HFFc6 (cell line): Measurements from ENCODE around the gene NTM. TPM values are rescaled to one million over a fixed set of nuclear protein-coding genes. Genes with fewer than 3 reads are reported as not detected.

Source experiments
- DNase-seq: peaks from one replicate; pipeline ENCODE4 v3.0.0-alpha.2; 2018
- H3K27ac Mint-ChIP-seq: 2 replicates; pipeline ENCODE4 v1.8.0; 2020; ENCODE audit warnings: mild to moderate bottlenecking, mixed read lengths
- H3K27me3 Mint-ChIP-seq: 2 replicates; pipeline ENCODE4 v1.8.0; 2021; ENCODE audit warnings: mild to moderate bottlenecking, moderate library complexity, mixed read lengths; ENCODE audit not compliant: insufficient read depth
- H3K36me3 Mint-ChIP-seq: 2 replicates; pipeline ENCODE4 v1.8.0; 2021; ENCODE audit warnings: low read depth, mixed read lengths
- H3K4me1 Mint-ChIP-seq: 2 replicates; pipeline ENCODE4 v1.8.0; 2020; ENCODE audit warnings: low read depth, mixed read lengths
- H3K4me3 Mint-ChIP-seq: 2 replicates; pipeline ENCODE4 v1.8.0; 2020; ENCODE audit warnings: mild to moderate bottlenecking, moderate library complexity, mixed read lengths
- H3K9me3 Mint-ChIP-seq: 2 replicates; pipeline ENCODE4 v1.8.0; 2020; ENCODE audit warnings: mild to moderate bottlenecking, mixed read lengths
- total RNA-seq, 6 experiments: library from RNA; stranded (reverse); fragmentation: NEBNext Ultra II Directional; extraction: Animal tissue kit (Norgen Biotek cat#: 25700); gene quantifications; 2 replicates in 1 of 6; 3 replicates in 5 of 6; pipeline ENCODE4 v1.2.3, GENCODE V29; 2021
- TF ChIP-seq, protein P1 (sequence below): fragments of 200-600 bp; sonication (generic); IDR thresholded peaks from 2 replicates; pipeline ENCODE4 v1.5.0; 2021; ENCODE audit warnings: antibody characterized with exemption, mild to moderate bottlenecking

The NTM gene
- total RNA-seq, 6 experiments from 2014 or later: 18.3 to 23.6 (median 21.7) TPM

DNA sequence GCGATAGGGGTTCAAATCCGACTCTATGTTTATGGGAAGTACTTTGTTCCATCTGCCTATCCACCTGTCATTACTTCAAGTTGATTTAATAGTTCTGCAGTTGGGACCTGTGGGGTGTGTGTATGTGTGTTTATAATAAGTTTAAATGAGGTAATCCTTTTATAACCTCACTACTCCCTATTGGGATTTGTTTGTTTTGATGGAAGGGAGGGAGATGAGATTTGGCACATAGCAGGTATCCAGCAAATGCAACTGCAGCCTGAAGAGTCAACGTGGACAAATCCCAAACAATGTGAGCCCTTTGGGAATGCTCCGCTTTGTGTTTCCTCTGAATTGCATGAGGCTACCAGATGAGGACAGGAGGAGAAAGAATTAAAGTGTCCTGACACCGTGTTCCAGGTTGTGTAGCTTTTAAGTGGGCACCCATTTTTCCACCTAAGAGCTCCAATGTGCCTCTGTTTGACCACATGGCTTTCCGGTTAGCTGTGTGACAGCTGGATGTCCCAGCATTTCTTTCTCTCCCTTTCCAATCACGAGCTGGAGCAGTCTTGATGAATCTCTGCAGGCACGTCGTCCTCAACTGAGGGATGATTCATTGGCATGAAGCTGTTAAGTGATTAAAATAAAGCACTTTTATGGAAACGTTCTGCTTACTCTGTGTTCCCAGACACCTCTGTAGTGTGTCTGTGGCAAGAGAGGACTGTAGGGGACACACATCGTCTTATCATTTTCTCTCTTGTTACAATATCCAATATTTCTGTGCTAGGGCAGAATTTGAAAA lies 610.7 kb downstream of the NTM start:
- no peaks in the 10 kb centered on the region for H3K36me3 Mint-ChIP-seq
- TF ChIP-seq, protein P1, sequence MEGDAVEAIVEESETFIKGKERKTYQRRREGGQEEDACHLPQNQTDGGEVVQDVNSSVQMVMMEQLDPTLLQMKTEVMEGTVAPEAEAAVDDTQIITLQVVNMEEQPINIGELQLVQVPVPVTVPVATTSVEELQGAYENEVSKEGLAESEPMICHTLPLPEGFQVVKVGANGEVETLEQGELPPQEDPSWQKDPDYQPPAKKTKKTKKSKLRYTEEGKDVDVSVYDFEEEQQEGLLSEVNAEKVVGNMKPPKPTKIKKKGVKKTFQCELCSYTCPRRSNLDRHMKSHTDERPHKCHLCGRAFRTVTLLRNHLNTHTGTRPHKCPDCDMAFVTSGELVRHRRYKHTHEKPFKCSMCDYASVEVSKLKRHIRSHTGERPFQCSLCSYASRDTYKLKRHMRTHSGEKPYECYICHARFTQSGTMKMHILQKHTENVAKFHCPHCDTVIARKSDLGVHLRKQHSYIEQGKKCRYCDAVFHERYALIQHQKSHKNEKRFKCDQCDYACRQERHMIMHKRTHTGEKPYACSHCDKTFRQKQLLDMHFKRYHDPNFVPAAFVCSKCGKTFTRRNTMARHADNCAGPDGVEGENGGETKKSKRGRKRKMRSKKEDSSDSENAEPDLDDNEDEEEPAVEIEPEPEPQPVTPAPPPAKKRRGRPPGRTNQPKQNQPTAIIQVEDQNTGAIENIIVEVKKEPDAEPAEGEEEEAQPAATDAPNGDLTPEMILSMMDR: no peak
- H3K27ac Mint-ChIP-seq: no peak overlapping the region
- DNase-seq: no peak
- H3K4me3 Mint-ChIP-seq: no peak overlapping the region
- peaks cover 65% of the 10 kb centered on the region for H3K4me1 Mint-ChIP-seq
- H3K9me3 Mint-ChIP-seq: no peaks in the 10 kb centered on the region
- H3K27me3 Mint-ChIP-seq: no peaks in the 10 kb centered on the region

DNA sequence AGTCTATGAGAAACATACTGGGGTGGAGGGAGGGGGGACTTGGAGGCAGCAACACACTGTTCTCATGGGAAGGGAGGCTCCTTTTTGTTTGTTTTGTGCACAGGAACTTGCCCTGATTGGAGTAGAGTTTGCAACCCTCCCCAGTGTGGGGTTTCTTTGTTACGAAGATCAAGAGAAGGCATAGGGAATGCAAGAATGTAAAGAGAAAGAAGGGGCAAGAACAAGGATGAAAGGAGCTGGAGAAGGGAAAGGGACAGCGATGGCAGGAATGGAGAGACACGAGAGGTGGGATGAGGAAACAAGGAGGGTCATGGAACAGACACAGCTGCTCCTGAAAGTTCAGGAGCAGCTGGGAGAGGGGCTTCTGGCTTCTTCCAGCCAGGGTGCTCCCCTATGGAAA lies 611.7 kb downstream of the NTM start:
- no peaks in the 10 kb centered on the region for H3K9me3 Mint-ChIP-seq
- no peaks in the 10 kb centered on the region for H3K36me3 Mint-ChIP-seq
- no peak for DNase-seq
- H3K4me1 Mint-ChIP-seq: peaks cover 54% of the 10 kb centered on the region
- no peak overlapping the region for H3K27ac Mint-ChIP-seq
- H3K4me3 Mint-ChIP-seq: no peak overlapping the region
- TF ChIP-seq, protein P1: no peak
- H3K27me3 Mint-ChIP-seq: no peaks in the 10 kb centered on the region

DNA sequence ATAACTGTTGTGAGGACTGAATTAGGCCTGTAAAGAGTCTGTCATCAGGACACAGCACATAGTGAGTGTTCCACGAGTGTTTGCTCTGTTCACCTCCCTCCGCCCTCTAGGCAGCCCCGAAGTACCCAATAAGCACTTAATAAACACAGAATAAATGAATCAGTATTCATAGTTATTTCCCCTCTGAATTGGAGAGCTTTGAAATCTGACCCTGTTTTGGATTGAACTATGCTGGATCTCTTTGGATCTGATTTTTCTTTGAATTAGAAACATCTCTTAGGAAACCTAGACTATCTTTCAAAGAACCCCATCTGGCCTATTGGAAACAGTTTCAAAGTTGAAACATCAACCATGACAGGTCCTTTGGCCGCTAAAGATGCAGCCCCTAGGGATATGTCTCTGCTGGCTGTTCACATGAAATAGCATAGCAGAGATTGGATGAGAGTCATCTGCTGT lies 615.5 kb downstream of the NTM start:
- Mint-ChIP-seq H3K27me3 (no peaks in the 10 kb centered on the region), H3K27ac (no peak overlapping the region), H3K4me1 (peaks cover 18% of the 10 kb centered on the region), H3K36me3 (no peaks in the 10 kb centered on the region), H3K9me3 (no peaks in the 10 kb centered on the region), H3K4me3 (no peak overlapping the region)
- TF ChIP-seq, protein P1: no peak
- no peak for DNase-seq

DNA sequence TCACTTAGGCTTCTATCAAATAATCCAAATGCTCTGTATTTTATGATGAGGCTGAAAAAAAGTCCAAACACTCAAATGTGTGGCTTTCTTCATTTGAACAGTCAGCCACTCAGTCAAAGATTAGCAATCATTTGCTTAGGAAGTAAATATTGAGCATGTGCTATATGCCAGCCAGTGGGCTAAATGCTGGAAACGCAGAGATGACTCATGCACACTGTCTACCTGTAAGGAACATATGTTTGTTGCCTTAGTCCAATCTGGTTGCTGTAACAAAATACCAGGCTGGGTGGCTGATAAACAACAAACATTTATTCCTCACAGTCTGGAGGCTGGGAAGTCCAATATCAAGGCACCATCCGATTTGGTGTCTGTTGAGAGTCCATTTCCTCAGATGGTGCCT lies 617.3 kb downstream of the NTM start:
- H3K27ac Mint-ChIP-seq: no peak overlapping the region
- H3K4me3 Mint-ChIP-seq: no peak overlapping the region
- H3K9me3 Mint-ChIP-seq: no peaks in the 10 kb centered on the region
- H3K27me3 Mint-ChIP-seq: no peaks in the 10 kb centered on the region
- TF ChIP-seq, protein P1: no peak
- DNase-seq: no peak
- H3K36me3 Mint-ChIP-seq: no peaks in the 10 kb centered on the region
- peaks cover 11% of the 10 kb centered on the region; the same call in 1 of the 2 replicates for H3K4me1 Mint-ChIP-seq

DNA sequence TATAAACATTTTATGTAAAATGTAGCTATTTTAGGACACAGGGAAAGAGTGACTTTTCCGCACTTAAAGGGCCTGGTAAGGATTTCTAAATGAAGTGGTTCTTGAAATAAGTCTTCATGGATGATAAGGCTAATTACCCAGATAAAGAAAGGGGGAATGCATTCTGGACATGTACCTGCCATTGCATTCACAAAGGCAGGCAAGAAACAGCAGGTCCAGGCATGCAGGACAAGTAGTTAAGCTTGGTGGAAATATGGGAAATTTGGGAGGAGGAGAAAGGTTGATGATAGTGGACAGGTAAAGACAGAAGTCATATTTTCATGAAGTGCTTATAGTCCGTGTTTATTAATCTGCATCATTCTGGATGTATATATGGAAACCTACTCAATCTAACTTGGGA lies 621.2 kb downstream of the NTM start:
- H3K27ac Mint-ChIP-seq: no peak overlapping the region
- no peaks in the 10 kb centered on the region for H3K9me3 Mint-ChIP-seq
- H3K27me3 Mint-ChIP-seq: peaks cover 3% of the 10 kb centered on the region; the same call in 1 of the 2 replicates
- no peak overlapping the region for H3K4me3 Mint-ChIP-seq
- no peaks in the 10 kb centered on the region for H3K4me1 Mint-ChIP-seq
- DNase-seq: no peak
- TF ChIP-seq, protein P1: no peak
- H3K36me3 Mint-ChIP-seq: peaks cover 5% of the 10 kb centered on the region; the same call in 1 of the 2 replicates
